Stimulated activated naive CD4-positive, alpha-beta T cell (primary cell): ENCODE measurements around the gene NQO2.
"Not testable (repeated sequence)": the region's sequence is repeated elsewhere in the genome, so short reads cannot be mapped to it uniquely, and the experiment has no call there.

ENCODE experiments used
- DNase-seq, 6 experiments: peaks; one replicate each; lab custom pipeline; 2025; lab: John Stamatoyannopoulos, UW

Gene NQO2

DNA sequence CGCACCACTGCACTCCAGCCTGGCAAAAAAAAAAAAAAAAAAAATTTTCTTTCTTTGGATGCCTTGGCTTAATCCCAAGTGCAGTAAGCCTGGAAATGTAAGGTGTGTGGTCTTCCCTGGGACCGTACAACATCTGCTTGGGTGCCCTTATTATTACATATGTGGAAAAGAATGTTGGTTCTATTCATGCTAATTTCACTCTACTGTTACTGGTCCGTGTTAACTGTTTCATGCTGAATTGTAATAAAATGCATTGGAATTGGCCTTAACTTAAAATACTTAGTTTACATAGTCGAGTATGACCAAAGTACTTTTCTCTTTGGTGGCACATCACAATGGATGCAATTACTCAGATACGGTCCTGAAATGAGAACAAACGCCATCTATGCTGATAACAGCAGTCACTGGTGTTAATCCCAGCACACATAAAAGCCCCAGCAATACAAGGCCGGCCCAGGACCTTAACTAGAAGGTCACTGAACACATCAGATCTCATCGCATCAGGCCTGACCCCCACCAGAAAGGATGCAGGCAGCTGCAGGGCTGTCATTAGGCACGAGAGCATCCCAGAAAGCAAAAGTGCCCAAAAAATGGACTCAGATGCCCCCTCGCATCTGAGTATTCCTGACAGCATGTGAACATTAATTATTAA, 29.5 kb upstream of the NQO2 start:
- DNase-seq: no peak

GRCh38 chr6:2970753-2971419, 28.8 kb upstream of the NQO2 start:
- DNase-seq: peak in 4 of 6 experiments; percentile 40 to 49 (median 44)

- peak in 4 of 6 experiments; percentile 18 to 63 (median 52) for DNase-seq
Observed at GRCh38 chr6:2971420-2972218, 28.1 kb upstream of the NQO2 start, which contains the start of gene SERPINB6. Gene SERPINB6, minus strand, starts transcription at chr6:2971567. Its CDS starts 12,235 bp downstream, at chr6:2959332.

GRCh38 chr6:2972219-2972487, 27.5 kb upstream of the NQO2 start:
- not testable (repeated sequence) for DNase-seq

- not testable (repeated sequence) for DNase-seq
Observed at GRCh38 chr6:2972685-2973084, 27.0 kb upstream of the NQO2 start.

DNA sequence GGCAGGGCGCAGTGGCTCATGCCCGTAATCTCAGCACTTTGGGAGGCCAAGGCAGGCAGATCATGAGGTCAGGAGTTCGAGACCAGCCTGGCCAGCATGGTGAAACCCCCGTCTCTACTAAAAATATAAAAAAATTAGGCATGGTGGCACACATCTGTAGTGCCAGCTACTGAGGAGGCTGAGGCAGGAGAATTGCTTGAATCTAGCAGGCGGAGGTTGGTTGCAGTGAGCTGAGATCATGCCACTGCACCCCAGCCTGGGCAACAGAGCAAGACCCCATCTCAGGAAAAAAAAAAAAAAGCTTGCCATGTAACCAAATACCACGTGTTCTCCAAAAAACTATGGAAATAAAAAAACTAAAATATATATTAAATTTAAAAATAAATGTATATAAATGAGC, 26.5 kb upstream of the NQO2 start:
- not testable (repeated sequence) for DNase-seq

- DNase-seq: no peak
Observed at GRCh38 chr6:2973676-2974075, 26.0 kb upstream of the NQO2 start.

GRCh38 chr6:2976060-2976459, 23.6 kb upstream of the NQO2 start:
- DNase-seq: no peak

GRCh38 chr6:2976571-2977085, 23.1 kb upstream of the NQO2 start:
- DNase-seq: no peak

- DNase-seq: no peak
Observed at GRCh38 chr6:2977290-2977689, 22.4 kb upstream of the NQO2 start.

- DNase-seq: no peak
Observed at GRCh38 chr6:2977799-2978590, 21.7 kb upstream of the NQO2 start.

- DNase-seq: no peak
Observed at GRCh38 chr6:2978923-2979322, 20.8 kb upstream of the NQO2 start.

- DNase-seq: no peak
Observed at GRCh38 chr6:2979819-2980464, 19.8 kb upstream of the NQO2 start.

GRCh38 chr6:2980465-2980855, 19.2 kb upstream of the NQO2 start:
- DNase-seq: no peak

DNA sequence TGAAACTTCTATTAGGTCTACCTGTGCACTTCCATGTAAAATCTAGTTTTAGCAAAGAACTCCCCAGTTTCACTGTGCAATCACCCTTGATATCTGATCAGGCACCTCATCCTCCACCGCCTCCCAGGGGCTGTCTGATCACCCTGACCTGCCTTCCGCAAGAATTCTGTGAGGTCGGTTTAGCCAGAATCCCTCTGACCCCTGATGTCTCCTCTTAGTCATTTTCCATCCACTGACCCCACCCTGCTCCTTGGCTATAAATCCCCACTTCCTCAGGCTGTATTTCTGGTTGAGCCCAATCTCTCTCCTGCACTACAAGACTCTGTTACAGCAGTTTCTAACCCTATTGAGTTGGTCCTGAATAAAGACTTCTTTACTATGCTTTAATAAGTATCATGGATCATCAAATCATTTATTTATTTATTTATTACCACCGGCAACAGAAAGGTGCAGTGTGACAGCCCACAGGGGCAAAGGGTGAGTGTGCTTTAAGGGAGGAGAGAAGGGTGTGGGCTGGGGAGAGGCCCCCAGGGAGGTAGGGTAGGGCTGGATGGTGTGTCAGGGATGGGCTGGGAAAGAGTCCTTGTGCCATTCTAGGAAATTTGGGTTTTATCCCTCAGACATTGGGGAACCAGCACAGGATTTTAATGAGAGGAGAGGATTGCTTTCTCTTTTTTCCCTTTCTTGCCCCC, 17.1 kb upstream of the NQO2 start:
- DNase-seq: no peak

- no peak for DNase-seq
Observed at GRCh38 chr6:2984738-2985406, 14.8 kb upstream of the NQO2 start.

GRCh38 chr6:2986722-2987221, 12.9 kb upstream of the NQO2 start:
- DNase-seq: no peak

DNA sequence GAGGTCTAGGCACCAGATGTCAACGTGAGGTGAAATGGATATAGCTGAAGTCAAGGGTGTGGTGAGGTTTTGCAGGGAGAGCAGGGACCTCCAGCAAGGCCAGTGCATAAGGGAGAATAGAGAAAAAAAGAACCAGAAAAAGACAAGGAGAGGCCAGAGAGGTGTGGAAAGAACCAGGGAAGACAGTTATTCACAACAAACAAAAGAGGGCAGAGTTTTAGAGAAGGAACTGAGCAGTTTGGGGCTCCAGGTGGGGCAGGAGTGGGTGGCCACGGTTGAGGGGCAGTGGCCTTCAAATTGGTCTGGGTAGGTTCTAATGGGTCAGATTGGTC, 11.6 kb upstream of the NQO2 start:
- no peak for DNase-seq

GRCh38 chr6:2988426-2989331, 11.0 kb upstream of the NQO2 start:
- peak; percentile 55 to 84 (median 70) for DNase-seq
